ENCODE measurements around the gene LRRC4B.

DNA sequence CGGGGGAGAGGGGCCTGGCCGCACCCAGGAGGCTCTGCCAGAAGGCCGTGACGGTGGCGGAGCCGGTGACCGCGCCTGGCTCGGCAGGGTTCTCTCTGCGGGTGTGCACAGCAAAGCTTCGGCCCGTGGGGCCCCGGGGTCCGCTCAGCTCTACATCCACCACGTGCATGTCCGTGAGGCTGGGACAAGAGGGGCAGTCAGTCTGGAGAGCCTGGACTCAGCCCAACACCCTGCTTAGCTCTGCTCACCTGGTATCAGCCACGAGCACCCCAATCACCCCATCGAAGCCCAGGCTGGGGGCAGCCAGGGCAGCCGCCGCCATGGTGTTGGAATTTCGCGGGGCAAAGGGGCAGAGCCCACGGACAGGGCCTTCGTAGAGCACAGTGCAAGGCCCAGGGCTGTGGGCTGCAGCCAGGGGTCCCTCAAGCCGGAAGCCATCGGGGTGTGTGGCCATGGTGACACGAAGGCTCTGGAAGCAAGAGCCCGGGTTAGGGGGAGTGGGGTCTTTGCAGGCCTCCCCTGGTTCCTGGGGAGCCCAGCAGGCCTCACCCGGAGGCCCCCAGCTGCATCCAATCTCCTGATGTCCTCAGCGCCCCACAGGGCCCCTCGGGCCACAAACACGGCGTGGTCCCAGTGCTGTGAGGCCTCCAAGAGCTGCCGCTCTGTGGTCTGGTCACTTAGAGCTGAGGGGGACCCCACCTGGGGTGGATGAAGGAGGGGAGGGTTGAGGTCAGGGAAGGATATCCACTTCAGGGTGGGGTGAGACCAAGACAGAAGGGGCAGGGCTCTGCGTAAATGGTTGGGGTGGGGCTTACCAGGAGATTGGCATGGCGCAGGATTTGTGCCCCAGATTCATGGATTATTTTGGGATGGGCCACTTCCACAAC lies 55.9 kb downstream of the LRRC4B start:
- TF ChIP-seq, protein P1, sequence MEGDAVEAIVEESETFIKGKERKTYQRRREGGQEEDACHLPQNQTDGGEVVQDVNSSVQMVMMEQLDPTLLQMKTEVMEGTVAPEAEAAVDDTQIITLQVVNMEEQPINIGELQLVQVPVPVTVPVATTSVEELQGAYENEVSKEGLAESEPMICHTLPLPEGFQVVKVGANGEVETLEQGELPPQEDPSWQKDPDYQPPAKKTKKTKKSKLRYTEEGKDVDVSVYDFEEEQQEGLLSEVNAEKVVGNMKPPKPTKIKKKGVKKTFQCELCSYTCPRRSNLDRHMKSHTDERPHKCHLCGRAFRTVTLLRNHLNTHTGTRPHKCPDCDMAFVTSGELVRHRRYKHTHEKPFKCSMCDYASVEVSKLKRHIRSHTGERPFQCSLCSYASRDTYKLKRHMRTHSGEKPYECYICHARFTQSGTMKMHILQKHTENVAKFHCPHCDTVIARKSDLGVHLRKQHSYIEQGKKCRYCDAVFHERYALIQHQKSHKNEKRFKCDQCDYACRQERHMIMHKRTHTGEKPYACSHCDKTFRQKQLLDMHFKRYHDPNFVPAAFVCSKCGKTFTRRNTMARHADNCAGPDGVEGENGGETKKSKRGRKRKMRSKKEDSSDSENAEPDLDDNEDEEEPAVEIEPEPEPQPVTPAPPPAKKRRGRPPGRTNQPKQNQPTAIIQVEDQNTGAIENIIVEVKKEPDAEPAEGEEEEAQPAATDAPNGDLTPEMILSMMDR (IDR thresholded peaks at IDR 0.05) = no peak
- TF ChIP-seq POLR2A (IDR thresholded peaks at IDR 0.05) = no peak

All from thyroid gland (tissue), 4 donors.